ENCODE data around the gene QPCT. TPM values are rescaled to one million over a fixed set of nuclear protein-coding genes. Genes with fewer than 3 reads are reported as not detected.

QPCT gene
- total RNA-seq, 1 donor from 2014 or later, result 52.3 TPM

DNA sequence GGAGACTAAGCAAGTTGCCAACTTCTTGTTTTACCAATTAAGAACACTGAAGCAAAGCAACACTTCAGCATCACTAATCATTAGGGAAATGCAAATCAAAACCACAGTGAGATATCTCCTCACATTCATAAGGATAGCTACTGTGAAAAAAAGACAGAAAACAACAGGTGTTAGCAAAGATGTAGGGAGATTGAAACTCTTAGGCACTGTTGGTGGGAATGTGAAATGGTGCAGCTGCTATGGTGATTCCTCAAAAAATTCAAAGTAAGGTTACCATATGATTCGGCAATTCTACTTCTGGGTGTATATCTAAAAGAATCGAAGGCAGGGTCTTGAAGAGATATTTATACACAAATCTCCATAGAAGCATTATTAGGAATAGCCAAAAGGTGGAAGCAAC, 11.2 kb upstream of the QPCT start:
- DNase-seq (ENCODE audit: low read depth), result no peak
- TF ChIP-seq, protein P1, sequence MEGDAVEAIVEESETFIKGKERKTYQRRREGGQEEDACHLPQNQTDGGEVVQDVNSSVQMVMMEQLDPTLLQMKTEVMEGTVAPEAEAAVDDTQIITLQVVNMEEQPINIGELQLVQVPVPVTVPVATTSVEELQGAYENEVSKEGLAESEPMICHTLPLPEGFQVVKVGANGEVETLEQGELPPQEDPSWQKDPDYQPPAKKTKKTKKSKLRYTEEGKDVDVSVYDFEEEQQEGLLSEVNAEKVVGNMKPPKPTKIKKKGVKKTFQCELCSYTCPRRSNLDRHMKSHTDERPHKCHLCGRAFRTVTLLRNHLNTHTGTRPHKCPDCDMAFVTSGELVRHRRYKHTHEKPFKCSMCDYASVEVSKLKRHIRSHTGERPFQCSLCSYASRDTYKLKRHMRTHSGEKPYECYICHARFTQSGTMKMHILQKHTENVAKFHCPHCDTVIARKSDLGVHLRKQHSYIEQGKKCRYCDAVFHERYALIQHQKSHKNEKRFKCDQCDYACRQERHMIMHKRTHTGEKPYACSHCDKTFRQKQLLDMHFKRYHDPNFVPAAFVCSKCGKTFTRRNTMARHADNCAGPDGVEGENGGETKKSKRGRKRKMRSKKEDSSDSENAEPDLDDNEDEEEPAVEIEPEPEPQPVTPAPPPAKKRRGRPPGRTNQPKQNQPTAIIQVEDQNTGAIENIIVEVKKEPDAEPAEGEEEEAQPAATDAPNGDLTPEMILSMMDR (conservative IDR thresholded peaks at IDR 0.05; ENCODE audit: low read depth, low read length), result no peak

DNA sequence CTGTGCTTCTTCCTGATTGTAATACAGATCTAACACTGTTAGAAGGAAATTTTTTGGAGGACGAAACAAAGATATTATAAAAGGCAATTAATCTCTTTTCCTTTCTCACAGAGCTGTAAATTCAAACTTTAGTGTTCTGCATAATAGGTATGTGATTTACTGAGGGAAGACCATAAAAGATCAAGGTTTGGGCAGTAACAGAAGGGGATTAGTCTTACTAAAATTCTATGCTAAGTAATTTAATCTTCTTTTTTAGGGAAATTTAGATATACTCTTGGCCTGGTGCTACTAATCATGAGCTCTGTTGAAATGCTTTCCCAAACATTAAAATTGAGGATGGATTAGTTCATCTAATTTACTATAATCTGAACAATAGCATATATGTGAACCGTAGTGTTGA, 8.8 kb upstream of the QPCT start:
- TF ChIP-seq, protein P1 (conservative IDR thresholded peaks at IDR 0.05; ENCODE audit: low read depth, low read length), result no peak
- H3K4me3 ChIP-seq (ENCODE audit: low read depth, low read length), result no peak overlapping the region

More for the DNA sequence above, 11.2 kb upstream of the QPCT start:
- H3K4me3 ChIP-seq (ENCODE audit: low read depth, low read length), result no peak overlapping the region

DNA sequence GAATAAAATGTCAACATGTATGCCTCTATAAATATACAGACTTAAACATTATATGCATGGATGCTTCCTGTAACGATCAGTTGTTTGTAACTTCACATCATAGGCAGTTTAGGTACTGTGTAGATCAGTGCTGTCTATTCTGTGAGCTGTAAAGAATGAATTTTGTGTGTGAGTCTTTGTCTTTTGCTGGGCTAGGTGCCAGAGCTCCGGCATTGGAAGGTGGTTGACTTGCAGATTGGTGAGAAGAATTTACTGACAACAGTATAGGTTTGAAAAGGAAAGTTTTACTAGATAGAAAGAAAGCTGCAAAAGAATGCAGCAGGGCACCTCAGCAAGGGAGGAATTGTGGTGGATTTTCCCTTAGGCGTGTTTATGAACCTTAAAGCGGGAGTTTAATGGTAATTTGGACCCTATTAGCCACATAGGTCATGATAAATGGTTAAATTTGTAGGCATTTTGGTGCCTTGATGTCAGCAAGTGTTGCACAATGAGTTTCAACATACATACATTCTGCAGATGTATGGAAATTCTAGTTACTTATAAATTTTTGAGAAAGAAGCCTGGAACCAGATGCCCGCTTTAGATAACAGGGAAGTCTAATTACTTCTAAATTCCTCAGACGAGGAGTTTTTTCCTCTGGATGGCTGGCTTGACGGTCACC, 6.7 kb upstream of the QPCT start:
- TF ChIP-seq, protein P1 (conservative IDR thresholded peaks at IDR 0.05; ENCODE audit: low read depth, low read length), result no peak
- DNase-seq (ENCODE audit: low read depth), result no peak
- H3K4me3 ChIP-seq (ENCODE audit: low read depth, low read length), result no peak overlapping the region

More for the DNA sequence above, 8.8 kb upstream of the QPCT start:
- DNase-seq (ENCODE audit: low read depth), result no peak

DNA sequence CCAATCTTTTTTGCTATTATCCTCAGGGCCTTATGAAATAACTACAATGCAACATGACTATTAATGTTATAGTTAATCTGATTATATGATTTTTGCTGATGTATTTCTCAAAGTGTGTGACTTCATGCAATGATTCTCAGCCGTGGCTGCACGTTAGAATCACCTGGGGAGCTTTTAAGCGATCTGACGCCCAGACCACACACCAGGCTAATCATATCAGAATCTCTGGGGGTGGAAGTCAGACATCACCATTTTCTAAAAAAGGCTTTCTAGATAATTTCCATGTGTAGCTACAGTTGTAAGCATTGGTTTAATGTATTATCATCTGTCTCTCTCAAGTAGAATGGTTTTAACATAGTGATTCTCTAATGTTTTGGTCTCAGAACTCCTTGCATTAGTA, 5.5 kb upstream of the QPCT start:
- H3K4me3 ChIP-seq (ENCODE audit: low read depth, low read length), result no peak overlapping the region
- DNase-seq (ENCODE audit: low read depth), result no peak
- TF ChIP-seq, protein P1 (conservative IDR thresholded peaks at IDR 0.05; ENCODE audit: low read depth, low read length), result no peak

DNA sequence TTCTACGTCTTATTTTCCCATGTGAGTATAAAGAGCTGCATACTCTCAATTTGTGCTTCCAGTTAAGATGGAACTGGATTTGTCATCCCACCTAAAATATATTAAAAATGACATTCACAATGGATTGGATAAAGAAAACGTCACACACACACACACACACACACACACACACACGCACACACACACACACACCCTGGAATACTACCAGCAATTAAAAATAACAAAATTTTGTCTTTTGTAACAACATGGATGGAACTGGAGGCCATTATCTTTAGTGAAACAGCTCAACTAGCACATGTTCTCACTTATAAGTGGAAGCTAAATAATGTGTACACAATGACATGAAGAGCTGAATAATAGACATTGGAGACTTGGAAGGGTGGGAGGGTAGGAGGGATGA, 3.8 kb upstream of the QPCT start:
- no peak overlapping the region for H3K4me3 ChIP-seq (ENCODE audit: low read depth, low read length)
- DNase-seq (ENCODE audit: low read depth), result no peak
- TF ChIP-seq, protein P1 (conservative IDR thresholded peaks at IDR 0.05; ENCODE audit: low read depth, low read length), result no peak

DNA sequence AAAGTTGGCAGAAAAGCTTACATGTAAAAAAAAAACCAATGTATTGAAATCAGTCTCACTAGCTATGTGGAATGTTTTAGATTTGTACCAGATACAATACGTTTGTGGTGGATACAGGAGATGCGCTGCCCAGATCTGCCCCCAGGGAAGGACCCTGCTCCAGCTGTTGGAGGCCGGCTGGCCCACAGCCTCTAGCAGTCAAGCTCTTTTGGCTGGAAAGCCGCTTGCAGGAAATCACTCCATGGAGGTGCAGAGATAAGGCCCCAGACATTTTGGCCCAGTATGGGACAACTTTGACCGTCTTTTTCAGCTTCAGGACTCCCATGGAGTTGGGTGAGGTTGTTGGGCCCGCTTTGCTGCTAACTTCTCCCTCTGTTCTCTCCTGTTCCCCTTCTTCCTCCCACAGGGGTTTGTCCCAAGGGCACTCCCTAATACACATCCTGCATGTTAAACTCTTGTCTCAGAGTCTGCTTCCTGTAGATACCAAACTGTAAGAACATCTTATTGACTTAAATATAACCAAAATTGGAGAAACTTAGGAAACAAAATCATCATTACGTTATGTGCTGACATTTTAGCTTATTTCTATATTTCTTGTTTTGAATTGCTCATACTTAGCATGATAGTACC, 1.7 kb upstream of the QPCT start:
- TF ChIP-seq, protein P1 (conservative IDR thresholded peaks at IDR 0.05; ENCODE audit: low read depth, low read length), result no peak
- no peak for DNase-seq (ENCODE audit: low read depth)
- no peak overlapping the region for H3K4me3 ChIP-seq (ENCODE audit: low read depth, low read length)

Data from epithelial cell of proximal tubule (primary cell).